HG02870 (cell line): ENCODE data around the gene C1orf74.

ENCODE experiments used
- ATAC-seq: cut with Tn5 transposase; IDR thresholded peaks from one replicate; pipeline ENCODE4 v1.9.1; 2021; ENCODE audit warnings: mild to moderate bottlenecking, moderate library complexity; ENCODE audit not compliant: unreplicated experiment

Gene C1orf74

DNA sequence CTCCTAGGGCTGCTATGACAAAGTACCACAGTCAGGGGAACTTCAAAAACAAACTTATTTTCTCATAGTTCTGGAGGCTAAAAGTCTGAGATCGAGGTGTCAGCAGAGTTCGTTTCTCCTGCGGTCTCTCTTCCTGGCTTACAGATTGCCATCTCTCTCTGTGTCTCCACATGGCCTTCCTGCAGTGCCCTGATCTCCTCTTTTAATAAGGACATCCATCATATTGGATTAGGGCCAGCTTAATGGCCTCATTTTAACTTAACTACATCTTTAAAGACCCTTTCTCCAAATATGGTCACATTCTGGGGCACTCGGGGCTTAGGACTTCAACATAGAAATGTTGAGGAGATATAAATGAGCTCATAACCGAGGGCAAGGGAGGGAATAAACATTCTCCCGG, 12.2 kb downstream of the C1orf74 start:
- ATAC-seq = no peak

DNA sequence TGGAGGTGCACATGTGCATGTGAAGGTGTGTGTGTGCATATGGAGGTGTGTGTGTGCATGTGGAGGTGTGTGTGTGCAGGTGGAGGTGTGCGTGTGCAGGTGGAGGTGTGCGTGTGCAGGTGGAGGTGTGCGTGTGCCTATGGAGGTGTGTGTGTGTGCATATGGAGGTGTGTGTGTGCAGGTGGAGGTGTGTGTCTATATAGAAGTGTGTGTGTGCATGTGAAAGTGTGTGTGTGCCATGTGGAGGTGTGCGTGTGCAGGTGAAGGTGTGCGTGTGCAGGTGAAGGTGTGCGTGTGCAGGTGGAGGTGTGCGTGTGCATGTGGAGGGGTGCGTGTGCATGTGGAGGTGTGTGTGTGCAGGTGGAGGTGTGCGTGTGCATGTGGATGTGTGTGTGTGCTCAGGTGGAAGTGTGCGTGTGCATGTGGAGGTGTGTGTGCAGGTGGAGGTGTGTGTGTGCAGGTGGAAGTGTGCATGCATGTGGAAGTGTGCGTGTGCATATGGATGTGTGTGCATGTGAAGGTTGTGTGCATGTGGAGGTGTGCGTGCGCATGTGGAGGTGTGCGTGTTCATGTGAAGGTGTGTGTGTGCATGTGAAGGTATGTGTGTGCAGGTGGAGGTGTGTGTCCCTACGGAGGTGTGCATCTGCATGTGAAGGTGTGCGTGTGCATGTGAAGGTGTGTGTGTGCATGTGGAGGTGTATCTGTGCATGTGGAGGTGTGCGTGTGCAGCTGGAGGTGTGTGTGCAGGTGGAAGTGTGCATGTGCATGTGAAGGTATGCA, 13.5 kb downstream of the C1orf74 start:
- ATAC-seq = no peak

DNA sequence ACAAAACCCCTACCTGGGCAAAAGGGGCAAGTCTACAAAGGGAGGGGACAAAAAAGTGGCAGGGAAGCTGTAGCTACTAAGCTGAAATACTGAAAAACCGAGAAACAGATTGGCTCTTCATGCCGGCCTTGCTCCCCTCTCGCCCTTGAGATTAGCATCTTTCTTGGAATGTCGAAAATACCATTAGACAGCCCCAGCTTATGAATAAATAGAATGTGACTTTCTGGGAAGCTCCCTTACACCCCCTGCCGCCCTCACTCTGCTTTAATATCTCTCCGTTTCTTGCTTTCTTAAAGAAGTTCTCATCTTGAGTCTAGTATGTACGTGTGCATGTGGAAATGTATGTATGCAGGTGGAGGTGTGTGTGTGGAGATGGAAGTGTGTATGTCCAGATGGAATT, 14.4 kb downstream of the C1orf74 start:
- no peak for ATAC-seq

DNA sequence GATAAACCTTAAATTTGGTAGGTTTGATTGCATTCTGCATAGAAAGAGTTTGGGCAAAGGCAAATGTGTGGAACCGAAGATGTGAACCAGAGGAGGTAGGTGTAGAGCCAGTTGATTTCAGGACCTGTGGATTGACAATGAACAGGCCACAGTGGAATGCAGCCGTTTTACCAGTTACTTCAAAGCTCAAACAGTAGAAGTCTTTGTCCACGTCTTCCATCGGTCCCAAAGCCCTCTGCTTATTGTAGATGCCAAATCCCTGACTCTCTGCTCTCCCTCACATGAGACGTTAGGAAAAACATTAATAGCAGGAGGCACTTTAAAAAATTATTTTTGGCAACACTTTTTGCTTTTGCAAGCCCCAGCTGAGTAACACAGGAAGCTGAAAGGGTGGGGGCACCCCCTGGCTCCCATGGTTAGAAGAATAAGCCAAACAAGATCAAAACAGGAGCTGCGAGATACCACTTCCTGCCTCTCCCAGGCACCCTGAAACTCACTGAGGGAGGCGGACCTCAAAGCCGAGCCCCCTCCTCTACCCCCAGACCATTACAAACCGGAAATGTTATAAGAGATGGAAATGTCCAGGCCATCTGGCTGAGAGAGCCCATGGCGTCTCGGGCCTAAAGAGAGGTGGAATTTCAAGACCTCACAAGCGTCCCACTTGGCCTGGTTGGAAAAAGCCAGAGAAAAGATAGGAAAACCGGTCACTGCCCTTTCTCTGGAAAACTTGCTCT, 15.0 kb downstream of the C1orf74 start:
- peak; percentile 63 for ATAC-seq

DNA sequence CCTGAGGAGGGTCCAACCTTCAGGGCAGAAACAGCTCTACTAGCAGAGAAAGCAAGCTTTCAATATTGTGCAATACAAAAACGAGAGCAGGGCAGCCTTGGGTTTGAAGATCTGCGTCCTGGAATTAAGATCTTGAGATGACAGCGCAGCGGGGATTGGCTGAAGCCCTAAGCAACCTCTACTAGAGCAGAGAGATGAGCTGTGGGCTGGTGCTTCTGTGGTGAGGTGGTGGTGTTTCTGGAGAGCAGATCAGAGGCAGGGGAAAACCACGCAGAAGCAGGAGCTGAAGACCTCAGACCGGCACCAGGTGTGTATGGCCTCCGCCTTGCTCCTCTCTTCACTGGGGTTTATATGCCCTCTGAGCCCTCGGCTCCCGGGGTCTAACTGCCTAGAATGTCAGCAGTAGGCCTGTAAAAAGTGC, 16.0 kb downstream of the C1orf74 start:
- ATAC-seq = peak; percentile 88

DNA sequence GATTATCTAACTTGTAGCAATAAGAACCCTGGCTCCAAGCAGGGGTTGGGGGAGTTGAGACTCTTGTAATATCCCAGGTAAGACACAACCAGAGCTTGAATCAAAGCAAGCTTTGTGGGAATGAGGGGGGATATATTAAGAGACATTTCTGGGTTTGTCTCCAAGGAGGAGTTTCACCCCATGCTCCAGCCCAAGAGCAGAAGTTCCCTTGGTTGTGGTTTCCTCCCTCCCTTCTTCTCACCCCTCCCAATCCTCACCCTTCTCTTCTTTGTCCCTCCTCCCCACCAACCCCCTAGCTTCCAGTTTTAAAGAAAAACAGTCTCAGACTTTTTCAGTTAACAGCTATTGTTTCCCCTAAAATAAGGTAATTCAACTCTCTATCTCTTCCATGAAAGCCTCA, 16.7 kb downstream of the C1orf74 start:
- no peak for ATAC-seq

DNA sequence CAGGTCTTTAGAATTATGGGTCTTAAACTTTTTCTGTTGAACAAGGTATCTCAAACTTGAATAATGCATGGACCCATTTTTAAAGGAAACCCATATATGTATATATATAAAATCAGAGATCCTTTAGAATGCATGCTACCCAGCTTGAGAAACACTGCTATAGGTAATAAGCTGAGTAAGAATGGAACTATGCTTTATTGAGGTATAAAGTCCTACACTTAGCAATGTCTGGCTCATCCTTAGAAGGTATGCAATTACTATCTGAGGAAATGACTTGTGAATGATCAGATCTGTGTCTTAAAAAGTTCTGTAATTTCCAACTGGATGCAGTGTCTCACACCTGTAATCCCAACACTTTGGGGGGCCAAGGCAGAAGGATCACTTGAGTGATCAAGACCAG, 17.3 kb downstream of the C1orf74 start:
- ATAC-seq = no peak

DNA sequence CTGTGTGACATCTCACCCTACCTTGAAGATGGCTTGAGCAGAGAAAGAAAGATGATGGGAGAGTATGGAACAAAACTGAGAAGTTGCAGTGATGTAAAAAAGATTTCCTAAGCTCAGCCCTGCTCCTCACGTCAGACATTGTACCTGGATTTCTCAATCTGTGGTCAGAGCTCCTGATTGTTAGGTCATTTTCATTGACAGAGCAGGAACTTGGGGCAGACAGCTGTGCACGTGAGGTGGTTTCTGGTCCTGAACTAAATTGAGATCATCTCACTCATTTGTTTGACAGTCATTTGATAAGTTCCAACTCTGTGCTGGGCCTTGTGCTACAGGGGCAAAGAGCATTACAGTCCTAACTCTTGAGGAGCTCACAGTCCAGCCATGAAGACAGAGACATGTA, 18.3 kb downstream of the C1orf74 start:
- no peak for ATAC-seq

DNA sequence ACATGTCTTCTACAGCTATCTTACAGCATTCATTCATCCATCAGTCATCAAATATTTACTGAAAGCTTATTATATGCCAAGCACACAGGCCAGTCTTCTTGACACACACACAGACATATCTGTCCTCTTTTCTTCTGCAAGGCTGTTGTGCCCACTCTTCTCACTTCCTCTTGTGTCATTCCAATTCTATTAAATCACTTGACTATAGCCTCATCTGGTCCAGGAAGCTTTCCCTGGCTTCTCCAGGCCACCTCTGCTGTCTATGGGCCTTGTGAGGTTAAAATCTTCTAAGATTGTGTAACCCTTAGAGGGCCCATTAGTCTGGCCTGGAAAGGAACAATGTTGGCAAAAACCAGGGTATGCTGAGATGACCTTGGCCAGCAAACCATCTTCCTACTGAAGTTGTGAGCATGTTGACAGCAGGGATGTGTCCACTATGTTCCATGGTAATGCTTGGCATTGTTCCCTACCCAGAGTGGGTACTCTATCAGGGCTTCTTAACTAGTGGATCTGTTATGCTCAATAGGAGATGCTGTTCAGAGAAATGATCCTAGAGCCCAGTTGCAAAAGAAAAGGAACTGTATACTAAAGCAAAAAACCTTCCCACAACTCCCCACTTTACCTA, 23.2 kb downstream of the C1orf74 start:
- no peak for ATAC-seq

DNA sequence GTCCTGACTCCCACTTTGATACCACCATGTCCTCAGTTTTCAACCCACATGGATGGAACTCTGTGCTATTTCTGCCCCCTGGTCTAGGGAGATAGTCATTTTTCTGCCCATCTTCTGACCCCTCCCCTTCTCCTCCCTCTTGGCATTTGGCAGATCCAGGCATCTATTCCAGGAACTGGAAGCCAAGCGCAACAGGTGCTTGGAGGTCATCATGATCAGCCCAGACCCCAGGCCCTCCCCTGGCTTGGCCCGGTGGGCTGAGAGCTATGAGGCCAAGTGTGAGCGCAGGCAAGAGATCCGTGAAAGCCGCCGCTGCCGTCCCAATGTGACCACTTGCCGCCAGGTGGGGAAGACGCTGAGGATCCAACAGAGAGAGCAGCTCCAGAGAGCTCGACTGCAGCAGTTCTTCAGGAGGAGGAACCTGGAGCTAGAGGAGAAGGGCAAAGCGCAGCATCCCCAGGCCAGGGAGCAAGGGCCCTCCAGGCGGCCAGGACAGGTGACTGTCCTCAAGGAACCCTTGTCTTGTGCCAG, 24.5 kb downstream of the C1orf74 start:
- no peak for ATAC-seq

DNA sequence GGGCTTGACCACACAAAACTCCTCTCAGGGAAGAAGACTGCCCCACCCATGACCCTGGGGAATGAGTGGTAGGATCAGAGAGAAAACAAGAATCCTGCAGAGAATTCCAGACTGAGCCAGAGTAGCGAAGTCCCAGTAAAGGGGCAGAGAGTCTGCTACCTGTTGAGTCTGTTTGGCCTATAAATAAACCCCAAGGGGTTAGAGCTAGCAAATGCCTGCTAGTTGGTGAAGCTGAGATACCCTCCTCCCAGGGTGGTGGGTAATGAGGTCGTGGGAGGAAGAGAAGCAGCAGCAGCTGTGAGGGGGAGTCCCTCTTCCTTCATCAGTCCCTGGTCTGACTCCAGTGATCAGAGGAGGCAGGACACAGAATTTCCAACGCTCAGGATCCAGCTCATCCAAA, 26.0 kb downstream of the C1orf74 start:
- ATAC-seq = no peak

DNA sequence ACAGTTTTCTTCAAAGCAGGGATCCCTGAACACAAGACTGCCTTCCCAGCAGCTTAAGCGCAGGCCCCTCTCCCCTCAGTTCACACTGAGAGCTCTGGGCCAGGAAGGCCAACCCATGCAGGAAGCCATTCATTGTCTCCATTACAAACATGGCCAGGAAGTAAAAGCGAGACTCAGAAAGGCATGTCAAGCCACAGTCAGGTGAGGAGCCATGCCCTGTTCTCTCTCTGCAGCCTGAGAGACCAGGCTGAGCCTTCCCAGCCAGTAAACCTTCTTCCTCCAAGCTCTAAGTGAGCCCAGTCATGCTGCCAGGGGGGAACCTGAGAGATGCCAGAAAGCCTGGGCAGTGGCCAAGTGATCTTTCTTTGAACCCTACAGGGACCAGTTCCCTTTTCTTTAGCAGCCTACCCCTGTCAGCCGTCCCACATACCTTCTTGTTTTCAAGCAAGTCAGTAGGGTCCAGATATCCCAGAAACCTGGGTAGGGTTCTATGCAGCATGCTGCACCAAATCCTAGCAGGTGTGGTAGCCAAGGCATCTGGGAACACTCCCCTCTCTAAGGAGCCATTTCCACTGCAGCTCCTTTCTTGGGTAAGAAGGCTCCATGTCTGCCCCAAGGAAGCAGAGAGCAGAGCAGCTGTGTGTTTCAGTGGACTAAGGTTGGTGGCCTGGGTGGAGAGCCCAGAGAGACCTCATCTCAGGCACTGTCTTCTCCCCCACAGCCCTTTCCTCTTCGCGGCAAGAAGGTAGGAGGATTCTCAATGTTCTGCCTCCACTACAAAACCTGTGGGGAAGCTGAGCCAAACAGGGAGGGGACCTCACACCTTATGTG, 27.5 kb downstream of the C1orf74 start:
- ATAC-seq = no peak

DNA sequence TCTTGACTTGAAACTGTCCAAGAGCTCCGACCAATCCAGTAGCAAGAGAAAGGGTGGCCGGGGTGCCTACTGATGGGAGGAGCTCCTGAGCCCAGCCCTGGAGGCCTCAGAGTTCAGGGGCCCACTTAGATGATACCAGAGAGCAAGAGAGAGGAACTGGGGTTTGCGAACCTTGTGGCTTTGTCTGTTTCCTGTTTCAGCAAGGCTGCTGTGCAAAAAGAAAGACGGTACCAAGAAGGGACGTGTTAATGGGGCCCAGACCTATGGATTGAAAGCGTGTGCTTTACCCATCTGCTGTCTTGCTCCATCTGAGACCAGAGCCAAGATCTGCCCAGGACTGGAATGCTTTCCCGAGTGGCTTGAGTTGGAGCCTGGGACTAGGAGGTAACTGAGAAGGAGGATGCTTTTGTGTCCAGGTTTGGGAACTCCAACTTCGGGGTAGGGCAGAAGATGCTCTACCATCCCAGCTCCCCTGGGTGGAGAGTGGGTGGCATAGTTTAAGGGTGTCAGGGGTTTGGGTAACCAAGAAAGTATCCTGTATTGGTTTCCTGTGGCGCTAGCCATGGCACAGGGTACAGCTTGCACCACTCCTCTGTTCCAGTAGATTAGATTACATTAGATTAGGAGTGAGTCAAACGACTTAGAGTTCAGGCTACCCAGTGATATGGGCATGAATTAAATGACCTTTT, 28.3 kb downstream of the C1orf74 start, which contains the start of gene TRAF3IP3:
Gene TRAF3IP3 (plus strand): TSS at position 128 of the 689 bp plus-strand sequence. CDS start 3,987 bp downstream, outside the sequence.
- ATAC-seq = peak; percentile 65

DNA sequence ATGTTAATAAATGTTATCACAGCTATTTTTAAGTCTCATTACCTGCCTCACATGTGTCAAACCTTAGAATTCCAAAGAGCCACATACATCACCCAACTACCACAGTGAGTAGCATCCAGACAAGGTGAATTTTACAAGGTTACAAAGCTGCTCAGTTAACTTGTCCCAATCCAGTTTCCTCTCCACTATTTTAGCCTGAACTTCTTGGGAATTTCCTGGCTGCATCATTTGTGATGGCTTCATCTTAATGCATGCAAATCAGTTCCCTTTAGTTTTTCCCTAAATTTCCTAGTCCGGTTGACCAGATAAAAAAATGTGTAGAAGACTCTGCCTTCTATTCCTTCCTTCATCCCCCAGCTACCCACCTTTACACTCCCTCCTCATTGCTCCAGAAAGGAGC, 29.1 kb downstream of the C1orf74 start:
- ATAC-seq = no peak

DNA sequence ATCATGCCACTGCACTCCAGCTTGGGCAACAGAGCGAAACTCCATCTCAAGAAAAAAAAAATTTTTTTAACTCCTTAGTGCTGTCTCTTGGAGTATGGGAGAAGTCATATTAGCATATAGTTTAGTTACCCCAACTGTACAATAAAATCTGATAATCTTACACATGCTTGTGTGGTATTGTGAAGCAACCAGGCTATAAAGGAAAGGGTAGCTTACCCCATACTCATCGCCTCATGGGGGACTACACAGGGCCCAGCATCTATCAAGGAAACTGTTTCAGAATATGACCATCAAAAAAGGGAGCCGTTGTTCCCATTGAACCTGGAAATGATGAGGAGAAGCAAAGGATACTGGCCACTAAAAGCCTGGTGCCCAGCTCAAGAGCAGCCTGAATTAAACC, 31.5 kb downstream of the C1orf74 start:
- no peak for ATAC-seq

DNA sequence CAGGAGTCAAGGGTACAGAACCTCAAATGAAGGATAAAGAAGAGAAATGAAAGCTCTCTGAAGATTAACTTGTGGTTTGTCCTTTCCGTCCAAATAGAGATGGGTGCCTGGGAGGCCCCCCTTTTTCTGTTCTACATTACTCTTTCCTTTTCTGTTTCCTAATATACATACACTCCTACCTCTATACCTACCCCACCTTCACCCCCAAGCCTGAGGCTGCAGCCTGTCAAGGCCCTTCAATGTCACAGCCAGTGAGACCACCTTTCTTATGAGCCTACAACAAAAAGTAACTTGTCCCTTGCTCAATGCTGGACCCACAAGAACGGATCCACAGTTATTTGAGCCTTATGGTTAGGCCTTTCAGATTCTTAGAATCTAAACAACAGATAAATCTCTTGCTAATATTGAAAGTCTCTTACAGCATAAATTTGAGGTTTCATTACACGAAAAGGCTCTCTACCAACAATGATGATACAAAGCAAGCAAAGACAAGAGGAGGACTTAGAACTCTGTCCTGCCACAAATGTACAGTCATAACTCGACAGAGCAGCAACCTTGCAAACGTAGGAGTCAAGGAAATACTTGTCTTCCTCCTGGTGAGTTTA, 32.6 kb downstream of the C1orf74 start:
- ATAC-seq = peak; percentile 65

DNA sequence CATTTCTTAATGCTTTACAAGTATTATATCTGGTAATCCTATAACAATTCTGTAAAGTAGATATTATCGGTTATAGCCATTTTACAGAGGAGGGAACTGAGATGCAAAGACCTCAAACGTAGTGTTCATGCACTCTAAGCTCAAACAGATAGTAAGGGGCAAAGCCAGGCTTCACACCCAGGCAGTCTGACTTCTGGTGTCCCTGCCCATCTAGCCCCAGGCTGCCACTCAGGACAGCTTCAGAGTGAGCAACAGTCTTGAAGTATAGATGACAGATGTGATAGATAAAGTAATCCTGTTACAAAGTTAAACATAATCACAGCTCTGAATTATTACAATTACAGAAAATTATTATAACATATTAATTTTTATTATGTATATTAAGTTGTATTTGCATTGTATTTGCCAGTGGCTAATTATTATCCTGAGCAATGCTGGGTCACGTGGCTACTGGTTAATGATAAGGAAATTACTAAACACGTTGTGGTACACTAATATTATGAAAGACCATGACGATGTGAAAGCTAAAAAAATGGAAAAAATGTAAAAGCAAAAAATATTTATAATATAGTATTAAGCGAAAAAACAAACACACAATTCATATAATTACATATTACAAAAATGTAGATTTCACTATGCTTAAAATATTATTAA, 34.6 kb downstream of the C1orf74 start:
- ATAC-seq = no peak

DNA sequence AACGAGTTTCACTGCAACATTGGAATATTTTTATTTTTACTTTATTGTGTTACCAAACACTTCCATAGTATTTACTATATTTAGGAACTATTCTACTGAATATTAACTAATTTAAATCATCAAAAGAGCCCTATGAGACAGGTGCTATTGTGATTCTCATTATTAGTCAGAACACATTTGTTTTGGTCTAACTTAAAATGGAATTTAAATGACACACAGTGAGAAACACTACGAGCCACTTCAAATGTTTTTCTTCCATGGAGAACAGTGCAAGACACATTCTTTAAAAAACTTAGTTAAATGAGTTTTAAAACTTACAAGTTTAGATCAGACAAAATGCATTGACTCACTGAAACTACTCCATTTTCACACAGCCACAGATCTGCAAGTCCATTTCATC, 35.2 kb downstream of the C1orf74 start:
- ATAC-seq = no peak

DNA sequence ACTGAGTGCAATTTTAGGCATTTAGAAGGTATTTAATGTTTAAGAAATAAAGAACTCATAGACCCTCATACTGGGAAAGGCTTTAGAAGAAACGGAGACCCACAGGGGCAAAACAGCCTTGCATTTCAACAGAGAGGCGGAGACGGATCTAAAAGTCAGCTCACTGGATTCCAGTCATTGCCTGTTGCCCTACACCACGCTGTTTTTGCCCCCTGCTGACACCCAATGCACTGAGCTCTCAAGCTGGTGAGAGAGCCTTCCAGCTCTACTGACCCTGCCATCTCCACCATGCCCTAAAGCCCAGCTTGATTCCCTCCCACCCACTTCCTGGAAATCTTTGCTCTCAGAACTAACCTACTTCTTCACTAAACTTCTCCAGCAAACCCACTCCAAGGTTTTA, 35.7 kb downstream of the C1orf74 start:
- no peak for ATAC-seq
